Measurements from ENCODE around the gene GLB1L2.
A peak's percentile ranks its signal among the peaks of the same experiment; 100 is the strongest.

GLB1L2 gene

DNA sequence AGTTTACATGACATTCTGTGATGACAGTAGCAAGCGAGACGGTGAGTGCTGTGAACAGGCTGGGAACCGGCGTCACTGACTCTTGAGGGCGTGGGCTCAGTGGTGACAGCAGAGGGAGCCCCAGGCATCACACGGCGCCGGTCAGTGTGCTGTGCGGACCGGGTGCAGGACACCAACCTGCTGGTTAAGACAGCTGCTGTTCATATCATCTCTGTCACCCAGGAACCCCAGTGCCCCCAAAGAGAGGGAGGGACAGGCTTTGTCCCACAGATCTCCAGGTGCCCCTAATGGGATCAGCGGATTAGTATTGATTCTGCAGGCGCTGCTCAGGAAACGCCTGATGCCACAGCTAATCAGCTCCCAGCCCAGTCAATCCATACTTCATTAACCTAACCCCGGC, 61.9 kb downstream of the GLB1L2 start:
- no peak overlapping the region for H3K4me2 ChIP-seq (ENCODE audit: low read length)
- TF ChIP-seq EZH2phosphoT487 (IDR thresholded peaks at IDR 0.05; ENCODE audit: low read depth), result no peak
- TF ChIP-seq, protein P1, sequence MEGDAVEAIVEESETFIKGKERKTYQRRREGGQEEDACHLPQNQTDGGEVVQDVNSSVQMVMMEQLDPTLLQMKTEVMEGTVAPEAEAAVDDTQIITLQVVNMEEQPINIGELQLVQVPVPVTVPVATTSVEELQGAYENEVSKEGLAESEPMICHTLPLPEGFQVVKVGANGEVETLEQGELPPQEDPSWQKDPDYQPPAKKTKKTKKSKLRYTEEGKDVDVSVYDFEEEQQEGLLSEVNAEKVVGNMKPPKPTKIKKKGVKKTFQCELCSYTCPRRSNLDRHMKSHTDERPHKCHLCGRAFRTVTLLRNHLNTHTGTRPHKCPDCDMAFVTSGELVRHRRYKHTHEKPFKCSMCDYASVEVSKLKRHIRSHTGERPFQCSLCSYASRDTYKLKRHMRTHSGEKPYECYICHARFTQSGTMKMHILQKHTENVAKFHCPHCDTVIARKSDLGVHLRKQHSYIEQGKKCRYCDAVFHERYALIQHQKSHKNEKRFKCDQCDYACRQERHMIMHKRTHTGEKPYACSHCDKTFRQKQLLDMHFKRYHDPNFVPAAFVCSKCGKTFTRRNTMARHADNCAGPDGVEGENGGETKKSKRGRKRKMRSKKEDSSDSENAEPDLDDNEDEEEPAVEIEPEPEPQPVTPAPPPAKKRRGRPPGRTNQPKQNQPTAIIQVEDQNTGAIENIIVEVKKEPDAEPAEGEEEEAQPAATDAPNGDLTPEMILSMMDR (IDR thresholded peaks at IDR 0.05; ENCODE audit: low read depth, low read length), result peak; percentile 17; the same call in 1 of the 2 replicates
- H3K27ac ChIP-seq (ENCODE audit: low read length), result no peak overlapping the region
- H3K36me3 ChIP-seq (replicated peaks; ENCODE audit: low read depth, low read length), result no peaks in the 10 kb centered on the region
- no peaks in the 10 kb centered on the region for H3K27me3 ChIP-seq (ENCODE audit: low read depth, low read length)
- H2AFZ ChIP-seq (ENCODE audit: low read depth, low read length), result no peak overlapping the region
- no peaks in the 10 kb centered on the region for H3K79me2 ChIP-seq (ENCODE audit: low read length)
- no peaks in the 10 kb centered on the region for H3K4me1 ChIP-seq (ENCODE audit: low read length)
- H3K9ac ChIP-seq (ENCODE audit: low read length), result no peak overlapping the region
- H3K9me3 ChIP-seq (ENCODE audit: insufficient read depth, low read length), result no peaks in the 10 kb centered on the region
- no peak overlapping the region for H3K4me3 ChIP-seq (ENCODE audit: low read length)
- no peaks in the 10 kb centered on the region for H4K20me1 ChIP-seq (ENCODE audit: insufficient read depth, low read length)

DNA sequence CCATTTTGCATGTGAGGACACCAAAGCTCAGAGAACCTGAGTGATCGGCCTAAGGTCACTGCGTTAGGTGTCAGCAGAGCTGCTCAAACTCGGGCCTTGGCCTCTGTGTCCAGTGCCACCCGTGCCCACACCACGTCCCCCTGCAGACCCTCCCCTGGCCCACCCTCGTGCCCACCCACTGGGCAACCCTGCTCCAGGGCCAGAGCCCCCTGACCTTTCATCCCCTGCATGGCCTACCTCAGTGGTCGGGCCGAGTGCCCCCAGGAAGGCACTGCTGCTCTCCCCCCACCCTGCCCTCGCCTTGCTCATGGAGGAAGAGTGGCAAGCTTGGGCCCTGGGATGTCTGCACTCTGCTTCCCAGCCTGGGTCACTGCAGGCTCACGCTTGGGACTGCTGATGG, 62.5 kb downstream of the GLB1L2 start:
- no peak overlapping the region for H3K4me2 ChIP-seq (ENCODE audit: low read length)
- no peaks in the 10 kb centered on the region for H3K4me1 ChIP-seq (ENCODE audit: low read length)
- H3K27ac ChIP-seq (ENCODE audit: low read length), result no peak overlapping the region
- TF ChIP-seq EZH2phosphoT487 (IDR thresholded peaks at IDR 0.05; ENCODE audit: low read depth), result no peak
- TF ChIP-seq, protein P1 (IDR thresholded peaks at IDR 0.05; ENCODE audit: low read depth, low read length), result no peak
- no peaks in the 10 kb centered on the region for H3K9me3 ChIP-seq (ENCODE audit: insufficient read depth, low read length)
- no peak overlapping the region for H3K4me3 ChIP-seq (ENCODE audit: low read length)
- no peaks in the 10 kb centered on the region for H4K20me1 ChIP-seq (ENCODE audit: insufficient read depth, low read length)
- H3K36me3 ChIP-seq (replicated peaks; ENCODE audit: low read depth, low read length), result no peaks in the 10 kb centered on the region
- H3K79me2 ChIP-seq (ENCODE audit: low read length), result no peaks in the 10 kb centered on the region
- no peak overlapping the region for H2AFZ ChIP-seq (ENCODE audit: low read depth, low read length)
- H3K27me3 ChIP-seq (ENCODE audit: low read depth, low read length), result no peaks in the 10 kb centered on the region
- no peak overlapping the region for H3K9ac ChIP-seq (ENCODE audit: low read length)

DNA sequence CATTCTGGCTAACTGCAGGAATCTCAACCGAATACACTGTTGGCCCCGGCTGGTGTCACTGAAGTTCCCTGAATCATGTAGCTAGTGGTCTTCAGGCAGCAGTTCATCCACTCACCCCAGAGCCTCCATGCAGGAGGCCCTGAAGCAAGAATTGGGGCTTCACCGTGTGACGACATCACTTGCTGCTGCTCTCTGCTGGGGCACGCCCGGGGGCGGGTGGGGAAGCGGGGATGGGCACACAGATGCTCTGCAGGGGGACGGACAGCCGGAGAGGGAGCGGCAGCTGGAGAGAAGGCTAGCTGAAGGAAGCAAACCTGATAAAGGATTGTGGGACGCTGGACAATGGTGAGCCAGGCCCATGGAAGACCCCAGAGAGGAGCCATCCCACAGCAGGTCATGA, 63.2 kb downstream of the GLB1L2 start:
- Histone ChIP-seq H3K36me3 (replicated peaks; ENCODE audit: low read depth, low read length) (no peaks in the 10 kb centered on the region), H3K79me2 (ENCODE audit: low read length) (no peaks in the 10 kb centered on the region), H3K4me1 (ENCODE audit: low read length) (no peaks in the 10 kb centered on the region), H2AFZ (ENCODE audit: low read depth, low read length) (no peak overlapping the region), H3K9me3 (ENCODE audit: insufficient read depth, low read length) (no peaks in the 10 kb centered on the region), H3K9ac (ENCODE audit: low read length) (no peak overlapping the region), H3K4me3 (ENCODE audit: low read length) (no peak overlapping the region), H3K27me3 (ENCODE audit: low read depth, low read length) (no peaks in the 10 kb centered on the region), H4K20me1 (ENCODE audit: insufficient read depth, low read length) (no peaks in the 10 kb centered on the region), H3K4me2 (ENCODE audit: low read length) (no peak overlapping the region), H3K27ac (ENCODE audit: low read length) (no peak overlapping the region)
- TF ChIP-seq, protein P1 (IDR thresholded peaks at IDR 0.05; ENCODE audit: low read depth, low read length), result no peak
- TF ChIP-seq EZH2phosphoT487 (IDR thresholded peaks at IDR 0.05; ENCODE audit: low read depth), result no peak

GRCh38 chr11:134397304-134398078, 65.7 kb downstream of the GLB1L2 start:
- Histone ChIP-seq H3K4me3 (ENCODE audit: low read length) (no peak overlapping the region), H2AFZ (ENCODE audit: low read depth, low read length) (no peak overlapping the region), H3K27me3 (ENCODE audit: low read depth, low read length) (no peaks in the 10 kb centered on the region), H3K27ac (ENCODE audit: low read length) (no peak overlapping the region), H3K36me3 (replicated peaks; ENCODE audit: low read depth, low read length) (no peaks in the 10 kb centered on the region), H3K9me3 (ENCODE audit: insufficient read depth, low read length) (no peaks in the 10 kb centered on the region), H3K4me2 (ENCODE audit: low read length) (no peak overlapping the region), H3K4me1 (ENCODE audit: low read length) (no peaks in the 10 kb centered on the region), H3K9ac (ENCODE audit: low read length) (no peak overlapping the region), H3K79me2 (ENCODE audit: low read length) (no peaks in the 10 kb centered on the region), H4K20me1 (ENCODE audit: insufficient read depth, low read length) (no peaks in the 10 kb centered on the region)
- TF ChIP-seq, protein P1 (IDR thresholded peaks at IDR 0.05; ENCODE audit: low read depth, low read length), result no peak
